GM21390 (cell line): Measurements from ENCODE around the gene ARL4C.

Source experiments
- ATAC-seq: cut with Tn5 transposase; IDR thresholded peaks from one replicate; pipeline ENCODE4 v1.9.1; 2021; ENCODE audit not compliant: unreplicated experiment

The ARL4C gene

DNA sequence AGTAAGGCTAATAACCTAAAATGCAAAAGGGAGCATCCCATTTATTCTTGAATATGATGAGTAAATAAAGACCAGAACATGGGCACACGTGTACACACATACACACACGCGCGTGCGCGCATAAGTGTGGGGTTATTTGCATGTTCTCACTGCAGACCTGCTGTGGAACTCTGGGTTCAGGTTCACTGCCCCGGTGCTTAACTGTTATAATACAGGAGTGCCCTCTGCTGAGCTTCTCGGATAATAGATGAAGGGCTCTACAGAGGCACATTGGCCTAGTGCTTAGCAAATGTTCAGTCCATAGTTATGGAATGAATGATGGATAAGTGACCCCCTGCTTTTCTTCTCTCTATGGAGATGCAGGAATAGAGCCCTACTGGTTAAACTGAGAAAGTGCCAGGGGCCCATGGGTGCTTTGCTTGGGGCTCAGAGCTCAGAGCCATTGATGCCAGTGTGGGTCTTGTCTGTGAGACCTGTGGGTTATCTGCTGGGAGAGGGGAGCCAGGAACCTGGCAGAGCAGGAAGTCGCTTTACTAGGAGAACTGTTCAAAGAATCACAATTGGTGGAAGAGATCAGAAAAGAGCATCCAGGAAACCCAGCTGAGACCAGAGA is 3.6 kb upstream of the ARL4C start:
- ATAC-seq, result peak; percentile 43

GRCh38 chr2:234497594-234498235 is 834 bp upstream of the ARL4C start:
- no peak for ATAC-seq

- peak; percentile 46 for ATAC-seq
These were observed 636 bp downstream of the ARL4C start for GRCh38 chr2:234496055-234496834.

GRCh38 chr2:234495251-234496054 is 1.4 kb downstream of the ARL4C start:
- ATAC-seq, result no peak

- ATAC-seq, result no peak
These were observed 2.3 kb downstream of the ARL4C start for GRCh38 chr2:234494361-234495250.

GRCh38 chr2:234493796-234494195 is 3.1 kb downstream of the ARL4C start:
- ATAC-seq, result no peak

DNA sequence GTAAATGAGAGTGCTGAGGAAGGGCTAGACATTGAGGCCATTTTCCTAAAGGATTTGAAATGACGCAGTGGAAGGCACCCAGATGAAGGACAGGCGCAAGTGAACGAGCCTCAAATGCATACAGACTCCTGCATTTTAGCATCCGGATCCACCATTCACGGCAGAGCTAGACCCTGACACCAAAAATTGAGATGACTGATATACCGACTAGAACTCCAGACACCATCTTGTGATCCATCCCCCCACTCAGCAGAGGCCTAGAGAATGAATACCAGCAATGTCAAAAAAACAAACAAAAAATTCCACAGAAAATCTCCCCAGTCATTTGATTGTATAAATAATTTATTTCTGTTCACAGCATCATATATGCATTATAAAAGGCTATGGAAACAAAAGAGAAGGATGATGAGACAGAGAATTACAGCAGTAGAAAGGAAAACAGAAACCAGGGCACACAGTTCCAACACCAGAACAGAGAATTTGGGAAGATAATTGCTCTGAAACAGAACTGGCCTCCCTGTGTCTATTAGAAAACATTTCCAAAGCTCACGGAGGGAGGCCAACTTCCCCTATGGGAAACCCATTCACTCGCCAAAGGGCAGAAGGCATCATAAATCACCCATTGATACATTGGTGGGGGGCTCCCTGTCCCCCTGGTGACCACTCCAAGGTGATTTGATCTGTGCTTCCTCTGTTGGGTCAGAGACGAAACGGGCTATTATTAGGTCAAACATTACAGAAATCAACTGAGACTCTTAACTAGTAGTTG is 4.0 kb downstream of the ARL4C start:
- ATAC-seq, result no peak

DNA sequence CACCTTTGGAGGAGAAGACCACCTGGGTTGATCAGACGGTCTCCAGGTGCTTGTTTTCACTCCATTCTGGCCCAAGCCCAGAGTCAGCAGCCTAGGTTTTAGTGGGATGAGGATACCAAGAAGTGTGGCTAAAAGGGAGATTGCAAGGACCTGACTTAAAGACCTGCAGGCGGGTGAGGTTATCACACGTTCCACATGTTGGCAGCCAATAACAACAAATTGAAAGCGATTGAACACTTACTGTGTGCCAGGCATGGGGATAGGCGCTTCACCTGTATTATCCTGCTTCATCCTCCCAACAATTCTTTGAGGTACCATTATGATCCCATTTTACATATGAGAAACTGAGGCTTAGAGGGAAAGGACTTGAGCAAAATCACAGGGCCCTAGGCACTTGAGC is 5.0 kb downstream of the ARL4C start:
- ATAC-seq, result no peak

GRCh38 chr2:234491281-234491680 is 5.6 kb downstream of the ARL4C start:
- no peak for ATAC-seq

DNA sequence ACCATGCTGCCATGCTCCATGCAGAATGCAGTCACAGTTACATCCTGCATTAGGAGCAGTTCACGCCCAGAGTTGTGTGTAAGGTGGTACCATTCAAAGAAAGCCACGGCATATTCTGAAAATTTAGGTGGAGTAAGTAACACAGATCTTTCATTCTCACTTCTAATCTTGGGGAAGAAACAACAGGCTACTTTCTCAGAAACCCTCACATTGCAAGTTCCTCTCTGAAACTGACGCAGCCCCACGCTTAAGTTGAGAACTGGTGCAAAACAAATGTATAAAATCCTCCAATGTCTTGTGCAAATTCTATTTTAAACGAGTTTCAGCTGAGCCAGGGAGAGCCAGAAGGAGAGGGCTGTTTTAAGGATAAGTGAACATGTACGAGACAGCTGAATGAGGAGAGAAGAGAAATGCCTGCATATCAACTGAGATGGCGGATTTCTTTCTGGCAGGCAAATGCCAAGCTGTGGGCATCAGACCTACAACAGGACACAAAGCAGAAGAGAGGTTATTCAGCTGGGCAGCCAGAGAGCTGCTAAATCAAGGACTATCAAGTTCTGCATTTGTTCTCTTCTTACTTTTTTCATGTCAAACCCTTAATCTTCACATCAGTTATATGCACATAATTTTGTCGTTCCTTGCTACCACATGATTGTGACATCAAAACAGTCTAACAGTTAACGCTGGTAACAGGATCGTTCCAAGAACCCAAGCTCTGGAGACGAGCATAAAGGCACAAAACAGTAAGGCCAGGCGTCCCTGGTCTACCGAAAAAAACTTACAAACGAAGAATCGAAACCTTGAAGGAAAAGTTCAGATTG is 6.4 kb downstream of the ARL4C start:
- ATAC-seq, result peak; percentile 29

GRCh38 chr2:234488913-234489451 is 7.9 kb downstream of the ARL4C start:
- peak; percentile 74 for ATAC-seq

DNA sequence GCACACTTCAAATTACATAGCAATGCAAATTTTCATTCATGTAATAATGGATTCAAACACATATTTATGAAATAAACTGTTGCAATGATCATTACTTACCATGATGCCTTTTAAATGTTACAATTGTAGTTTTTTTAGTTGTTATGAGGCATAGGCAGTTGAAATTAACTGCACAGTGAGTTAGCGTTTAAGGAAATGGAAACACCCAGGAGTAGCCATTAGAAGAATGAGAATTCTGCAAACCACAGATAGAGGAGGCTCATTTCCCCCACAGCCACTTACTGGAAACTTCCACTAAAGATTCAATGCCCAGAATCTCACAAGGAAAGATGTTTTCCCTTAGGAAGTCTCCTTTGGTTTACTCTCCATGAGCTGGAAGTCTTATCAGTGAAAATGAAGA is 8.4 kb downstream of the ARL4C start:
- no peak for ATAC-seq

DNA sequence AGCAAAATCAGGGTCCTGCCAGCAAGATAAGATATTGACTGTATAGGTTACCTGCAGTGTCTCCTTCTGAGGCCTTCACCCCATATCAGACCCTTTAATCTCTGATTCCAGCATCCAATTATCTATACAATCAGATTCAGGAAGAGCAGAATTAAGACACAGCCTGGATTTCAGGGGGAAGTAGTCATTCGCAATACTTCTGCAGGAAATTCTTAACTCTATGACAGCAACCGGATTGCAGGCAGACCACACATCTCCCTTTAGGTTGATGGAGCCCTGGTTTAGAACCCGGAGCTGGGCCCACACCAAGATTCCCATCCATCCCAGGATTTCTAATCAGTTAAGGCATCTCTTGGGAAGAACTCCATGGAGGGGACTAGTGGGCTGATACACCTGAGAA is 9.5 kb downstream of the ARL4C start:
- no peak for ATAC-seq

DNA sequence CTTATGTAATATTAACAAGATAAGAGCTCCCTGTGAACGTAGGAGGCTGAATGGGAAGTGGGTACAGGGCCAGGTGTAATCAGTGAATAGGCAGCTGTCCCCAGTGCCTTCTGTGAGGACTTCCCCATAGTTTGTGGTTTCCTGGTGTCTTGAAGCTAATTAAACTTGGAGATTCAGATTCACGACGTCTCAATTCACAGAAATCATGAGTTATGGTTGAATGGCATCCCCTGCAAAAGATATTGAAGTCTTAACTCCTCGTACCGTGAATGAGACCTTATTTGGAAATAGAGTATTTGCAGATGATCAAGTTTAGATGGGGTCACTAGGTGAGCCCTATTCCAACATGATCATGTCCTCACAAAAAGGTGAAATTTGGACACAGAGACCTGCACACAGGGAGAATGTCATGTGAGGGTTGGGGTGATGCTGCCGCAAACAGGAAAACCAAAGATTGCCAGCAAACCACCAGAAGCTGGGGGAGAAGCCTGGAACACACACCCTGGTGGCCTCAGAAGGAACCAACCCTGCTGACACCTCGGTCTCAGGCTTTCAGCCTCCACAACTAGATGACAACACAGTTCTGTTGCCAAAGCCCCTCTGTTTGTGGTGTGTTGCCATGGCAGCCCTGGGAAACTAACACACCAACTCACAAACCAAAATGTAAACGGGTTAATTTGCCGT is 13.2 kb downstream of the ARL4C start:
- peak; percentile 60 for ATAC-seq

DNA sequence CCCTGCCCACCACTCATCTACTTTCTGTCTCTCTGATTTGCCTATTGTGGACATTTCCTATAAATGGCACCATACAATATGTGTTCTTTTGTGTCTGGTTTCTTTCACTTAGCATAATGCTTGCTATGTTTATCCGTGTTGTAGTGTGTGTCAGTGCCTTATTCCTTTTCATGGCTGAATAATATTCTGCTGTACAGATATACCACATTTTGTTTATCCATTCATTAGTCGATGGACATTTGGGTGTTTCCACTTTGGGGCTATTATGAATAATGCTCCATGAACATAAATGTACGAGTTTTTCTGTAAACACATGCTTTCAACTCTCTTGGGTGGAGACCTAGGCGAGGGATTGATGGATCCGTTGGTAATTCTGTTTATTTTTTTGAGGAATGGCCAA is 15.6 kb downstream of the ARL4C start:
- ATAC-seq, result no peak

GRCh38 chr2:234480337-234480736 is 16.5 kb downstream of the ARL4C start:
- ATAC-seq, result no peak

DNA sequence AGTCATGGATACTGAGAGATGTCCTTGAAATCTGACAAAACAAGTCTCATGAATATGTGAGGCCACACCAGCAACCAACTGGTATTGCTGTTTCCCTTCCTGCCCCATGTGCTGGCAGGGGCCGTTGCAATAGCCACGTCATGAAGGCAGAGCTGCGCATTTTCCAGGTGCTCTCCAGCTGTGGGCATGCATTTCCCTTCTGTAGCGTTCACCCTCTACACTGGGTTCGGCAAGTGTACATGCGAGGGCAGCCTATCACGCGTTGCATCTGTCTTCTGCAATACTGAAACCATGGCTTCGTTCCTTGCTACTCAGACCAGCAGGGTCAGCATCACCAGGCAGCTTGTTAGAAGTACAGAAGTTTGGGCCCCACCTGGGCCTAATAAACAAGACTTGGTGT is 17.4 kb downstream of the ARL4C start:
- no peak for ATAC-seq
